Subcutaneous abdominal adipose tissue (tissue), 5 donors: ENCODE data around the gene DEFB108B.
"Not testable (repeated sequence)": the region's sequence is repeated elsewhere in the genome, so short reads cannot be mapped to it uniquely, and the experiment has no call there.

ENCODE experiments used
- H3K27ac ChIP-seq: one replicate; pipeline ENCODE4 v1.7.0; 2013; ENCODE audit warnings: low read depth, mild to moderate bottlenecking, inconsistent platforms, low read length, moderate library complexity
- H3K27me3 ChIP-seq, 5 donors: one replicate each; pipeline ENCODE4 v1.7.0; 2013; ENCODE audit warnings: low read length in 5 of 5, inconsistent platforms in 1 of 5; ENCODE audit not compliant: control insufficient read depth in 5 of 5, insufficient read depth in 4 of 5
- H3K36me3 ChIP-seq, 5 donors: one replicate each; pipeline ENCODE4 v1.7.0; 2013; ENCODE audit warnings: low read length in 5 of 5; ENCODE audit not compliant: control insufficient read depth in 5 of 5, insufficient read depth in 5 of 5
- H3K4me1 ChIP-seq, 5 donors: one replicate each; pipeline ENCODE4 v1.7.0; 2013; ENCODE audit warnings: low read length in 5 of 5, mild to moderate bottlenecking in 3 of 5, moderate library complexity in 1 of 5; ENCODE audit not compliant: control insufficient read depth in 5 of 5, insufficient read depth in 5 of 5
- H3K4me3 ChIP-seq, 5 donors: one replicate each; pipeline ENCODE4 v1.7.0; 2013; ENCODE audit warnings: low read length in 5 of 5, low read depth in 1 of 5
- H3K9ac ChIP-seq, 5 donors: one replicate each; pipeline ENCODE4 v1.7.0; 2013; ENCODE audit warnings: low read length in 5 of 5, mild to moderate bottlenecking in 4 of 5, moderate library complexity in 3 of 5
- H3K9me3 ChIP-seq, 5 donors: one replicate each; pipeline ENCODE4 v1.7.0; 2013; ENCODE audit warnings: low read length in 5 of 5; ENCODE audit not compliant: control insufficient read depth in 5 of 5
- donor health status: healthy.
- donor health status: healthy.
- donor health status: healthy.
- donor health status: healthy.
- donor health status: healthy.

DEFB108B gene

DNA sequence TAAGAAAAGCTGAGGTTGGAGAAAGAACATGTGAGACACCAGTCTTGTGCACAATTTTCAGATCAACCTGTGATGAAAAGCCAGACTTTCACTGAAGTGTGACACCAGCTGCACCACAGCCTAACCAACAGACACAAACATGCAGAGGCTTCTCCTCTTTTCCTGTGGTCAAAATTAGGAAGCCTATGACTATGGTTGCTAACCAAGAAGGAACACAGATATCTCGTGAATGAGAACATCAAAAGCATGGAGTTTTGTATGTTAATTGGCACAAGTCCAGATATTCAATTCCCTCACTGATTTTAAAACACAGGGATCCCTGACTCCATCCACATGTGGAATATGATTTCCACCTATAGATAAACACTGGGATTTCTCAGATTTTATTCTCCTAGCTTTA, 11.5 kb upstream of the DEFB108B start:
- not testable (repeated sequence) for H3K9me3 ChIP-seq

DNA sequence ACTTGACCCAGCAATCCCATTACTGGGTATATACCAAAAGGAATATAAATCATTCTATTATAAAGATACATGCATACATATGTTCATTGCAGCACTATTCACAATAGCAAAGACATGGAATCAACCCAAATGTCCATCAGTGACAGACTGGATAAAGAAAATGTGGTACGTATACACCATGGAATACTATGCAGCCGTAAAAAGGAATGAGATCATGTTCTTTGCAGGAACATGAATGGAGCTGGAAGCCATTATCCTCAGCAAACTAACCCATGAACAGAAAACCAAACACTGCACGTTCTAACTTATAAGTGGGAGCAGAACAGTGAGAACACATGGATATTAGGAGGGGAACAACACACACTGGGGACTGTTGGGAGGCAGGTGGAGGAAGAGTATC, 3.8 kb upstream of the DEFB108B start:
- H3K27me3 ChIP-seq, H3K9ac ChIP-seq, H3K9me3 ChIP-seq, H3K36me3 ChIP-seq, H3K27ac ChIP-seq, H3K4me1 ChIP-seq, H3K4me3 ChIP-seq: not testable (repeated sequence)

More for the DNA sequence above, 11.5 kb upstream of the DEFB108B start:
- not testable (repeated sequence) for H3K9ac ChIP-seq, H3K36me3 ChIP-seq, H3K4me3 ChIP-seq, H3K27me3 ChIP-seq, H3K4me1 ChIP-seq, H3K27ac ChIP-seq

DNA sequence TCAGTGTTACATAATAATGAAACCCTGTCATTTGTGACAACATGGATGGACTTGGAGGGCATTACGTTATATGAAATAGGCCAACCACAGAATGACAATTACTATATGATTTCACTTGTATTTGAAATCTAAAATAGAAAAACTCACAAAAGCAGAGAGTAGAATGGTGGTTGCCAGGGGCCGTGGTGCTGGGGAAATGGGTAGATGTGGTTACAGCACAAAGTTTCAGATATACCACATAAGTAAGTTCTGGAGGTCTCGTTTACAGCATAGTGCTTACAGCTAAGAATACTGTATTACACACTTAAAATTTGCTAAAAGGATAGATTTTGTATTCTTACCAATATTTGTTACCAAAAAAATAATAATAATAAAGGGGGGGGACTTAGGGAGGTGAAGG, 3.3 kb upstream of the DEFB108B start:
- not testable (repeated sequence) for H3K9me3 ChIP-seq, H3K36me3 ChIP-seq, H3K27ac ChIP-seq, H3K9ac ChIP-seq, H3K4me3 ChIP-seq, H3K4me1 ChIP-seq, H3K27me3 ChIP-seq

DNA sequence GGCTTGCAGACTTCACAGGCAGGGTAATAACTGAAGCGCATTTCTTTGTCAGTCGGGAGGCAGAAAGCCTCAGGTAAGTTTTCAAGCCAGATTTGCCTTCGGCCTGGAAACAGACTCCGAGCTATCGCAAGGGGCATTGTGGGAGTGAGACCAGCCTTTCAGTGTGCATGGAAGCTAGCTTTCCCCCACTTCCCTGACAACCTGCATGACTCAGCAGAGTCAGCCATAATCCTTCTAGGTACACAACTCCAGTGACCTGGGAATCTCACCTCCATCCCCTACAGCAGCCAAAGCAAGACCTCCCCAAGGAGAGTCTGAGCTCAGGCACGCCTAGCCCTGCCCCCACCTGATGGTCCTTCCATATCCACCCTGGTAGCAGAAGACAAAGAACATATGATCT, 9.7 kb downstream of the DEFB108B start:
- not testable (repeated sequence) for H3K4me3 ChIP-seq, H3K4me1 ChIP-seq, H3K27me3 ChIP-seq, H3K9me3 ChIP-seq, H3K9ac ChIP-seq, H3K36me3 ChIP-seq, H3K27ac ChIP-seq

DNA sequence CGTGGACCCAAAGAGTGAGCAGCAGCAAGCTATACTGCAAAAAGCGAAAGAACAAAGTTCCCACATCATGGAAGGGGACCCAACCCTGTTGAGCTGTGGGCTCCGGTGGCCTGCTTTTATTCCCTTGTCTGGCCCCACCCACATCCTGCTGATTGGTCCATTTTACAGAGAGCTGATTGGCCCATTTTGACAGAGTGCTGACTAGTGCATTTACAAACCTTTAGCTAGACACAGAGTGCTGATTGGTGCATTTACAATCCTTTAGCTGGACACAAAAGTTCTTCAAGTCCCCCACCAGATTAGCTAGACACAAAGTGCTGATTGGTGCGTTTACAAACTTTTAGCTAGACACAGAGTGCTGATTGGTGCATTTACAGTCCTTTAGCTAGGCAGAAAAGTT, 10.4 kb downstream of the DEFB108B start:
- not testable (repeated sequence) for H3K4me3 ChIP-seq, H3K9ac ChIP-seq, H3K27ac ChIP-seq, H3K27me3 ChIP-seq, H3K9me3 ChIP-seq, H3K36me3 ChIP-seq, H3K4me1 ChIP-seq

DNA sequence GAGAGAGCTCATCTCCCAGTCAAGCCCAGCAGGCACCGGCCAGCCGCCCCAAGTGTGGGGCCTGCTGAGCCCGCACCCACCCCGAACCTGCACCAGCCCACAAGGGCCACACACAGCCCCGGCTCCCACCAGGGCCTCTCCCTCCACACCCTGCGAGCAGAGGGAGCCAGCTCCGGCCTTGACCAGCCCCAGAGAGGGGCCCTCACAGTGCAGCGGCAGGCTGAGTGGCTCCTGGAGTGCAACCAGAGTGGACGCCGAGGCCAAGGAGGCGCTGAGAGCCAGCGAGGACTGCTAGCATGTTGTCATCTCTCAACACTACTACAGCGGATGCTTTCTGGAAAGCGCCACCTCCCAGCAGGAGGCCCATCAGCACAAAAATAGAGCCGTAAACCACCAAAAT, 10.9 kb downstream of the DEFB108B start:
- no peaks in the 10 kb centered on the region for H3K4me1 ChIP-seq
- H3K4me3 ChIP-seq: no peak overlapping the region
- H3K36me3 ChIP-seq: no peaks in the 10 kb centered on the region
- no peaks in the 10 kb centered on the region for H3K9me3 ChIP-seq
- H3K27me3 ChIP-seq: no peaks in the 10 kb centered on the region
- H3K9ac ChIP-seq: no peak overlapping the region
- no peak overlapping the region for H3K27ac ChIP-seq

DNA sequence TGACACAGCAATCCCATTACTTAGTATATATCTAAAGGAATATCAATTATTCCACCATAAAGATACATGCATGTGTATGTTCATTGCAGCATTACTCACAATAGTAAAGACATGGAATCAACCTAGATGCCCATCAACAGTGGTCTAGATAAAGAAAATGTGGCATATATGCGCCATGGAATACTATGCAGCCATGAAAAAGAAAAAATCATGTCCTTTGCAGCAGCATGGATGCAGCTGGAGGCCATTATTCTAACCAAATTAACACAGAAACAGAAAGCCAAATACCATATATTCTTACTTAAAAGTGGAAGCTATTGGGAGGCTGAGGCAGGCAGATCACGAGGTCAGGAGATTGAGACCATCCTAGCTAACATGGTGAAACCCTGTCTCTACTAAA, 20.9 kb downstream of the DEFB108B start:
- H3K9ac ChIP-seq, H3K27ac ChIP-seq, H3K4me1 ChIP-seq, H3K9me3 ChIP-seq, H3K36me3 ChIP-seq, H3K4me3 ChIP-seq, H3K27me3 ChIP-seq: not testable (repeated sequence)

DNA sequence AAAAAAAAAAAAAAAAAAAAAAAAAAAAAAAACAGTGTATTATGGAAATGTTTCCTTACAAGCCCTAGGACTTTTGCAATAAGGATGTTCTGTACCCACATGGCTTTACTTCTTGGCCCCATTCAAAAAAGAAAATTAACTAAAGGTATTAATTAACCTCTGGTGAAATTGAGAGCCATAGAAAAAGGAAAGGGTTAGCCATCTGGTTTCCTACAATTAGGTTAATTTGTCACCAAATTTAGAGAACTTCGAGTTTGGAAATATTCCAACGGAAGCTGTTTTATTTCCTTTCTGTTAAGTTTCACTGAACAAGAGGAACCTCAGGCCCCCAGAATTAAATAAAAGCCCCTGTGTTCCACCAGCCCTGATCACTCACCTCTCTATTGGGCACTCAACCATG, 22.9 kb downstream of the DEFB108B start:
- H3K36me3 ChIP-seq, H3K9me3 ChIP-seq: not testable (repeated sequence)

DNA sequence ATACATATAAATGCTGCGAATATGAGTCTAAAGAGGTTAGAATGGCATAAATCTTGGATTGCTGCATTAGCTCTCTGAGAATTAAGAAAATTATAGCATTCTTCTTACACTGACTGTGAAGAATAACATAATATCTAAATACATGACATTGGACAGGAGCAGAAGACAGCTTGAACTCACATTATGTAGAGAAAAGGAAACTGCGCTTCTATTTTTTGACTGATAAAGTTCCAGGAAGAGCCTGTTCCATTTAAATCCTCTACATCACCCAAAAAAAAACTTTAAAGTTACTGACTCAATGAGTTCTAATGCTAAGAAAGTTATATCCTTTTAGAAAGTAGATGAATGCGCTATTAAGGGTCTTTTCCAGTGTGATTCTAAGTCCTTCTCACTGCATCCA, 27.8 kb downstream of the DEFB108B start:
- not testable (repeated sequence) for H3K27ac ChIP-seq, H3K9me3 ChIP-seq, H3K9ac ChIP-seq, H3K4me3 ChIP-seq, H3K36me3 ChIP-seq, H3K27me3 ChIP-seq, H3K4me1 ChIP-seq

More for the DNA sequence above, 22.9 kb downstream of the DEFB108B start:
- H3K9ac ChIP-seq, H3K4me1 ChIP-seq, H3K27me3 ChIP-seq, H3K27ac ChIP-seq, H3K4me3 ChIP-seq: not testable (repeated sequence)

DNA sequence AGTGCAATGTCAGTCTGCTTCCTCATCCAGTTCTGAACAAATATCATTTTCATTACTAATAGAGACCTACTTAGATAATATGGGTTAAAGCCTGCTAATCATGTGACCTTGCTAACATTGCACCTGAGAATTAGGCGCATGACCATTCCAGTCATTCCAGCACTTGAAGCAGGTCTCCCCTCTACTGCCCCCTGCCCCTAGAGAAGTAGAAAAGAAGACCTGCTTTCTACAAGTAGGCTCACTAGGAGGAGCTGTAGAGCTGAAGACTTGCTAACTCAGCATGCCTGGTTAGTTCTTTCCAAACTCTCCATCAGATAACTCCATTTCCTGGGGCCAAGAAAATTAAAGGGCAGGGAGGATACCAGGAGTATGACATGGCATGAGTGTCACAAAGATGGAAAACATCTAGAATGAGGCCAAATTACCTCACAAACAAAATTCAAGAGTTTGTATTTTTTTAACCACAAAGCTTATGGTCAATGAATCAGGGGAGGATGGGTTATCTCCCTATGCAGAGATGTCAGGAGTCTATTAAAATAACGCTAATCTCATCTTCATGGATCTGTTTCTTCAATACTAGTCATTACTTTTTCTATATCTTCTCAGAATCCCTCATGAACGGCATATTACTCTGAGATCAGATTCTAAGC, 31.1 kb downstream of the DEFB108B start:
- not testable (repeated sequence) for H3K4me1 ChIP-seq, H3K9ac ChIP-seq, H3K4me3 ChIP-seq, H3K9me3 ChIP-seq, H3K27ac ChIP-seq, H3K36me3 ChIP-seq, H3K27me3 ChIP-seq

DNA sequence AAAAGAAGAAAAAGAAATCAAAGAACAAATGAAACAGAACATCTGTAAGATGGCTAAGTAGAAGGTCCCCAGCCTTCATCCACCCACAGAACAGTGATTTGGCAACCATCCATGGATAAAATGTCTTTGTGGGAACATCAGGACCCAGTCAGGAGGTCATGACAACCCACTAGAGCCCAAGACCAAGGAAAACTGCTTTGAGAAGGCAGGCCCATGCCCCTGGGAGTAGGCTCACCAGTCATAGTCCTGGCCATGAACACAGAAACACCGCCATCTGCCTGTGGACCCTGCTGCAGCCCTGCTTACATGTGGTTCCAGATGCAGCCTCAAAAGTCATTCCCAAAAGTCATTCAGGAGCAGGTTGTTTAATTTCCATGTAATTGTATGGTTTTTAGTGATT, 34.2 kb downstream of the DEFB108B start:
- H3K4me3 ChIP-seq, H3K36me3 ChIP-seq, H3K9me3 ChIP-seq, H3K27ac ChIP-seq, H3K27me3 ChIP-seq, H3K9ac ChIP-seq, H3K4me1 ChIP-seq: not testable (repeated sequence)
